Endothelial cell of umbilical vein (primary cell): ENCODE results near the gene HENMT1. TPM values are rescaled to one million over a fixed set of nuclear protein-coding genes. Genes with fewer than 3 reads are reported as not detected.

ENCODE experiments used
- BruUV-seq: library from RNA; stranded (reverse); fragments of 400-500 nt; replicated peaks from 2 replicates; lab custom pipeline; 2021; lab: Mats Ljungman, UMichigan
- CTCF ChIA-PET: fragments of 300-600, 350-600 bp; sonication (Branson Sonifier 250); formaldehyde crosslinking; loops from one replicate; lab custom pipeline; 2021; ENCODE audit warnings: antibody characterized with exemption, inconsistent platforms; lab: Charles Lee
- POLR2A ChIA-PET: fragments of 300-600, 350-600 bp; sonication (Branson Sonifier 250); formaldehyde crosslinking; loops from one replicate; lab custom pipeline; 2021; ENCODE audit warnings: antibody characterized with exemption, inconsistent platforms; lab: Charles Lee
- DNase-seq: peaks from one replicate; pipeline ENCODE4 v3.0.0-alpha.2; 2011; ENCODE audit warnings: low read depth, low spot score
- FAIRE-seq: peaks from 2 replicates; lab custom pipeline; 2011; peaks lifted over from hg19 to GRCh38; lab: Jason Lieb, UNC
- H2AFZ ChIP-seq: 2 replicates; pipeline ENCODE4 v1.6.0; 2012; ENCODE audit warnings: low read depth, low read length, control low read depth, inconsistent platforms
- H3K27ac ChIP-seq: 2 replicates; pipeline ENCODE4 v1.5.1; 2011; ENCODE audit warnings: low read depth, mild to moderate bottlenecking, control low read depth, low read length, moderate library complexity; ENCODE audit not compliant: insufficient read depth
- H3K27me3 ChIP-seq, 2 experiments: 2 replicates each; pipeline versions ENCODE4 v1.6.0 to v1.6.1; 2011; ENCODE audit warnings: low read length in 2 of 2, mixed read lengths in 1 of 2; ENCODE audit not compliant: control insufficient read depth in 2 of 2, insufficient read depth in 2 of 2
- H3K36me3 ChIP-seq, 2 experiments: 2 replicates in 1 of 2; 3 replicates in 1 of 2; pipeline ENCODE4 v1.5.1; 2011; ENCODE audit warnings: low read length in 2 of 2, mild to moderate bottlenecking in 1 of 2, moderate library complexity in 1 of 2; ENCODE audit not compliant: control insufficient read depth in 2 of 2, insufficient read depth in 2 of 2; ENCODE audit errors: extremely low read depth in 1 of 2
- H3K4me1 ChIP-seq: 3 replicates; pipeline ENCODE4 v1.5.1; 2011; ENCODE audit warnings: mild to moderate bottlenecking, low read length; ENCODE audit not compliant: control insufficient read depth, insufficient read depth; ENCODE audit errors: extremely low read depth
- H3K4me2 ChIP-seq: 2 replicates; pipeline ENCODE4 v1.6.1; 2011; ENCODE audit warnings: low read length, control low read depth, mixed read lengths; ENCODE audit not compliant: insufficient read depth
- H3K4me3 ChIP-seq, 3 experiments: fragments of 200-600 bp in 1 of 3; sonication (generic), shearing (Covaris generic) in 1 of 3; replicated peaks in 1 of 3; 2 replicates each; pipeline ENCODE4 v1.5.1; 2011 to 2016; ENCODE audit warnings: control low read depth in 3 of 3, low read length in 3 of 3, mild to moderate bottlenecking in 2 of 3, inconsistent platforms in 1 of 3, low read depth in 1 of 3, moderate library complexity in 1 of 3; ENCODE audit not compliant: insufficient read depth in 1 of 3
- H3K79me2 ChIP-seq: 2 replicates; pipeline ENCODE4 v1.6.0; 2012; ENCODE audit warnings: low read length, inconsistent platforms; ENCODE audit not compliant: control insufficient read depth, insufficient read depth
- H3K9ac ChIP-seq: replicated peaks from 2 replicates; pipeline ENCODE3; 2011; ENCODE audit warnings: low read length, control low read depth; ENCODE audit not compliant: insufficient read depth; ENCODE audit errors: extremely low read depth
- H3K9me1 ChIP-seq: replicated peaks from 3 replicates; pipeline ENCODE4 v1.6.0; 2011; ENCODE audit warnings: mild to moderate bottlenecking, low read length; ENCODE audit not compliant: control insufficient read depth, insufficient read depth; ENCODE audit errors: extremely low read depth
- H3K9me3 ChIP-seq: replicated peaks from 2 replicates; pipeline ENCODE4 v1.5.1; 2012; ENCODE audit warnings: low read length, inconsistent platforms; ENCODE audit not compliant: control insufficient read depth, insufficient read depth
- H4K20me1 ChIP-seq: replicated peaks from 2 replicates; pipeline ENCODE3; 2011; ENCODE audit warnings: mild to moderate bottlenecking, low read length; ENCODE audit not compliant: control insufficient read depth, insufficient read depth; ENCODE audit errors: extremely low read depth
- CTCF ChIP-seq, 2 donors: IDR thresholded peaks; 1 replicate in 1 of 2; 2 replicates in 1 of 2; pipeline ENCODE4 v1.5.1; 2011; ENCODE audit warnings: low read length in 2 of 2, mild to moderate bottlenecking in 2 of 2, moderate library complexity in 2 of 2, control low read depth in 1 of 2, inconsistent platforms in 1 of 2, low read depth in 1 of 2; ENCODE audit not compliant: insufficient read depth in 1 of 2; ENCODE audit errors: extremely low read depth in 1 of 2
- EZH2 ChIP-seq: IDR thresholded peaks from 2 replicates; pipeline ENCODE4 v1.6.1; 2012; ENCODE audit warnings: borderline replicate concordance, low read depth, mild to moderate bottlenecking, moderate library complexity, low read length, inconsistent platforms; ENCODE audit not compliant: severe bottlenecking
- FOS ChIP-seq: IDR thresholded peaks from 2 replicates; pipeline ENCODE4 v1.6.1; 2011; ENCODE audit warnings: mild to moderate bottlenecking, low read length, moderate library complexity, borderline replicate concordance; ENCODE audit not compliant: insufficient read depth
- GATA2 ChIP-seq: IDR thresholded peaks from 2 replicates; pipeline ENCODE4 v1.7.0; 2011; ENCODE audit warnings: low read depth, mild to moderate bottlenecking, moderate library complexity, mixed read lengths, low read length; ENCODE audit not compliant: insufficient read length, insufficient read depth
- JUN ChIP-seq: IDR thresholded peaks from 2 replicates; pipeline ENCODE4 v1.6.1; 2011; ENCODE audit warnings: borderline replicate concordance, low read depth; ENCODE audit not compliant: insufficient read length, insufficient read depth
- MAX ChIP-seq: IDR thresholded peaks from 2 replicates; pipeline ENCODE4 v1.6.1; 2011; ENCODE audit not compliant: insufficient read depth, insufficient read length
- MYC ChIP-seq: IDR thresholded peaks from one replicate; pipeline ENCODE4 v1.6.1; 2011; ENCODE audit warnings: mild to moderate bottlenecking, low read depth, low read length
- POLR2A ChIP-seq: IDR thresholded peaks from 2 replicates; pipeline ENCODE4 v1.6.1; 2012; ENCODE audit warnings: low read depth, mild to moderate bottlenecking, control low read depth, low read length
- POLR2AphosphoS5 ChIP-seq: IDR thresholded peaks from 2 replicates; pipeline ENCODE4 v1.6.1; 2012; ENCODE audit warnings: low read depth, mild to moderate bottlenecking, control low read depth, low read length, moderate library complexity; ENCODE audit not compliant: insufficient read depth
- dilution Hi-C: fragments of 300-500 bp; cut with MboI; formaldehyde crosslinking; loops from one replicate; pipeline ENCODE4 v1.15.0; 2019; ENCODE audit warnings: low sequenced_read_pairs; ENCODE audit not compliant: extremely low pct_ligation_motif_present
- intact Hi-C: fragments of 100-400 bp; cut with micrococcal nuclease; formaldehyde crosslinking; loops from one replicate; pipeline ENCODE4 v1.10.0; 2022
- polyA plus RNA-seq, 4 experiments: library from polyadenylated mRNA; depleted of rRNA in 3 of 4; stranded (reverse) in 3 of 4; unstranded in 1 of 4; fragments of >200 nt; gene quantifications; 2 replicates each; pipeline versions ENCODE4 v1.2.1 to v1.2.3, GENCODE V29; 2011 to 2012; ENCODE audit warnings: missing spikeins in 1 of 4
- total RNA-seq: library from RNA; stranded (reverse); gene quantifications from 2 replicates; pipeline ENCODE4 v1.2.3, GENCODE V29; 2021

Gene HENMT1
- total and polyA plus RNA-seq, 2 donors (not counting 3 experiments of a cell fraction or from before 2014, with no cell fraction given) = 4.4 to 4.5 TPM

- H3K4me2 ChIP-seq = no peak overlapping the region
- H4K20me1 ChIP-seq = no peaks in the 10 kb centered on the region
- dilution Hi-C loops = no loop called here
- H3K4me1 ChIP-seq = no peaks in the 10 kb centered on the region
- H3K9ac ChIP-seq = no peak overlapping the region
- no peaks in the 10 kb centered on the region for H3K36me3 ChIP-seq
- POLR2A ChIA-PET = no interaction called here
- DNase-seq (no peak), FAIRE-seq (no peak)
- no peaks in the 10 kb centered on the region for H3K79me2 ChIP-seq
- BruUV-seq = no TSS peak
- H3K27ac ChIP-seq = no peak overlapping the region
- no peaks in the 10 kb centered on the region for H3K27me3 ChIP-seq
- CTCF ChIA-PET = no interaction called here
- intact Hi-C loops = no loop called here
- H3K4me3 ChIP-seq = no peak overlapping the region
- H3K9me1 ChIP-seq = no peaks in the 10 kb centered on the region
- H3K9me3 ChIP-seq = no peaks in the 10 kb centered on the region
- H2AFZ ChIP-seq = no peak overlapping the region
- TF ChIP-seq FOS (no peak), EZH2 (no peak), GATA2 (no peak), CTCF (IDR thresholded peaks at IDR 0.05; ENCODE audit: extremely low read depth in 1 of 2, insufficient read depth in 1 of 2, low read depth in 1 of 2, low read length in 2 of 2) (no peak), MYC (no peak), JUN (no peak), POLR2A (no peak), POLR2AphosphoS5 (no peak), MAX (no peak)
These were observed 43.2 kb downstream of the HENMT1 start for GRCh38 chr1:108617724-108618056.
